GM18858 (cell line): ENCODE measurements around the gene COX7A1.
A peak's percentile ranks its signal among the peaks of the same experiment; 100 is the strongest.
"Not testable (repeated sequence)": the region's sequence is repeated elsewhere in the genome, so short reads cannot be mapped to it uniquely, and the experiment has no call there.

ENCODE experiments used
- ATAC-seq: cut with Tn5 transposase; IDR thresholded peaks from one replicate; pipeline ENCODE4 v1.9.1; 2021; ENCODE audit not compliant: unreplicated experiment

Gene COX7A1

GRCh38 chr19:36142046-36142445, 10.2 kb downstream of the COX7A1 start:
- ATAC-seq = no peak

DNA sequence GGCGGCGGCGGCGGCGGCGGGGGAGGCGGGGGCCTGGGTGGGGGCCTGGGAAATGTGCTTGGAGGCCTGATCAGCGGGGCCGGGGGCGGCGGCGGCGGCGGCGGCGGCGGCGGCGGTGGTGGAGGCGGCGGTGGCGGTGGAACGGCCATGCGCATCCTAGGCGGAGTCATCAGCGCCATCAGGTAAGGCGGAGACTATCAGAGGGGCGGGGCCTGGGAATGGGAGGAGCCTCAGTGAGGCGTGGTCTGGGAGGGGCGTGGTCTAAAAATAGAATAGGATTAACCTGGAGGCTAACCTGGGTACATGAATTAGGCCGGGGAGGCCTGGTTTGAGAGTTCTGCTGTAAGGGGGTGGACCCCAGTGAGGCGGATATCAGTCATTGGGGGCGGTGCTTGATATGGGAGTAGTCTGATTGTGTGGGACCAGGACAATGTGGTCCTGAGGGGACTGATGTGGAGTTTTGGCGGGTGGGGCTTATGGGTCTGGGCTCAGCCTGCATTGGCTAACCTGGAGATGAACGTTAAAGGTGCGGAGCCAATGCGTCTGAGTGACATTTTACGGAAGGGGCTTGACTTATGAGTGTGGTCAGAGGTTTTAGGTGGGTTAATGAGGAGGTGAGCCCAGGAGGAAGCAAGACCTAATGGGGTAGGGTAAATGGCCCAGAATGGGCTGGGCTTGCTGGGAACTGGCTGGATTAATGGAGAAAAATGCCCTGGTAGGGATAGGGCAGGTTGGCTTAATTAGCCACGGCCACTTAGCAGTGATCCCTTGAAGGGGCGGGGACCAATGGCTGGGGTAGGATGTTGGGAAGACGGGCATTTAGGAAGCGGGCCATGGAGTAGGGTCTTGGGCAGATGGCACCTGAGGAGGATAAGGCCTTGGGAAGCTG, 11.0 kb downstream of the COX7A1 start:
- ATAC-seq = no peak

GRCh38 chr19:36140304-36141038, 11.8 kb downstream of the COX7A1 start:
- ATAC-seq = no peak

GRCh38 chr19:36139473-36140303, 12.6 kb downstream of the COX7A1 start, which contains the start of gene CAPNS1:
Gene CAPNS1 (plus strand): TSS chr19:36140066. CDS start chr19:36141012, 946 bp downstream.
- peak; percentile 69 for ATAC-seq

DNA sequence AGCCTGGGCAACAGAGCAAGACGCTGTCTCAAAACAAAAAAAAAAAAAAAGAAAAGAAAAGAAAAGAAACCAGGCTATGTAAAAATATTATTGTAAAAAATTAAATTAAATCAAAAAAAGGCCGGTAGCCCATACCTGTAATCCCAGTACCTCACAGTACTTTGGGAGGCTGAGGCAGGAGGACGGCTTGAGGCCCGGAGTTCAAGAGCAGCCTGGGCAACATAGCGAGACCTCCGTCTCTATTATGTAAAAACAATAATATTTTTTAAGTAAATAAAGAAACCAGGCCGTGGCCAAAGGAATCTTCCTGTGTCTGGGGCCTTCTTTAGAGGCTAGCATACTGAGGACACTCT, 13.2 kb downstream of the COX7A1 start:
- no peak for ATAC-seq

DNA sequence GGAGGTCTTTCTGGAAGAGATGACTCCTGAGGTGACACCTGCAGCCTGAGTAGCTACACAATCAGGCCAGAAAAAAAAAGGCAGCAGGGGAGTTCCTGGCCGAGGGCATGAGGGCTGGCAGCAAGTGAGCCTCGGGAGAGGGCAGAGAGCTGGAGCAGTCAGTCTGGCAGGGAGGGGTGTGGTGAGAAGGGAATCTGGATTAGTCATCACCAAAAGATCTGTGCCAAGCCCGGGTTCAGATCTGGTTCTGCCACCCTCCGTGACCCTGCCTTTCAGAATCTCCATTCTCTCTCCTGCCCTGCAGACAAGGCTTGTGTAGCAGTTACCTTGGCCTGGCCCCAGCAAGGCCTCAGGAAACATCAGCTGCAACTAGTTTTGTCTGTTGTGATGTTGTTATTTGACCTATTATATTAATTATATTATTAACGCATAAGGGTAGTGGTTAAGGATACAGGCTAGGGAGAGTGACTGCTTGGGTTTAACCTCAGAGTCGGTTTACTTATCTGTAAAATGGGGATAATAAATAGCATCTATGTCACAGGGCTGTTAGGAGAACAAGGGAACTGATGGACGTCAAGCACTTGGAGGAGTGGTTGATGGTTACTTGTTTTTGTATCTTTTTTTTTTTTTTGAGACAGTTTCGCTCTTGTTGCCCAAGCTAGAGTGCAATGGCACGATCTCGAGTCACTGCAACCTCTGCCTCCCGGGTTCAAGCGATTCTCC, 15.1 kb downstream of the COX7A1 start:
- ATAC-seq = no peak

- ATAC-seq = not testable (repeated sequence)
Measured at GRCh38 chr19:36134867-36135266, 17.4 kb downstream of the COX7A1 start.

- ATAC-seq = not testable (repeated sequence)
Measured at GRCh38 chr19:36131221-36131620, 21.0 kb downstream of the COX7A1 start.

GRCh38 chr19:36128392-36128736, 23.9 kb downstream of the COX7A1 start:
- no peak for ATAC-seq

- ATAC-seq = no peak
Measured at GRCh38 chr19:36125557-36125956, 26.7 kb downstream of the COX7A1 start.

- no peak for ATAC-seq
Measured at GRCh38 chr19:36121486-36122124, 30.6 kb downstream of the COX7A1 start.

GRCh38 chr19:36120984-36121358, 31.3 kb downstream of the COX7A1 start:
- no peak for ATAC-seq

DNA sequence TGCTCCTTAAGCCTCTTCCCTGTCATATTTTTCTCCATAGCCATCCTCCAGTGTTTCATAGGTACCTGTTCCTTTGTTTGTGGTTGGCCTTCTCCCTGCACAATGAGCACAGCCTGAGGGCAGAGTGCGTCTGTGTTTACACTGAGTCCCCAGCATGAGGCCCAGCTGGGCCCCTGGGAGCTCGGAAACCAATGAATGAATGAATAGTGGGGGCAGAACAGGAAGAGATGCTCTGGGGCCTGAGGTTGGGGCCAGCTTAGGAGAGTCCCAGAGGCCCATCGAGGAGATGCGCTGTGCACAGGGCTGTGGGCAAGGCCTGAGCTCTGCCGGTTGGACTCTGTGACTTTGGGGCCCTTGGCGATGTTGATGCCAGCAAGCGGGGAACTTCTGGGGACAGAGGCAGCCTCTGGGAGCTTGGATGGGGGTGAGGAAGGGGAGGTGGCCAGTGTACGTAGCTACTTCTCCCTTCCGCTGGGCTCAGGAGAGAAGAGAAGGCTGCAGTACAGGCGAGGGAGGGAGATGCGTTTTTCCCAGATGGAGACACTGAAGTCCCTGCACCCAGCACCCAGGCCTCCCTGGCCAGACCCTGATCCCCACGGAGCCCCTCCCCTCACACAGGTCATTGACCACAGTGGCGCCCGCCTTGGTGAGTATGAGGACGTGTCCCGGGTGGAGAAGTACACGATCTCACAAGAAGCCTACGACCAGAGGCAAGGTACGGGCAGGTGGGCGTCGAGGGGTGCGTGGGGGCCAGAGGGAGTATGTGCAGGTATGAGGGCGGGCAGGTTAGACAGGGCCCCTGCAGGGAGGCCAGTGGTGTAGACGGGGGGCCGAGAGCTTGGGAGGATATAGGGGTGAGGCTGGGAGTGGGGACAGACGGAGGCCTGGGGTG, 31.9 kb downstream of the COX7A1 start:
- ATAC-seq = no peak

GRCh38 chr19:36116344-36116637, 36.0 kb downstream of the COX7A1 start:
- no peak for ATAC-seq

- ATAC-seq = peak; percentile 2
Measured at GRCh38 chr19:36115453-36116343, 36.5 kb downstream of the COX7A1 start, which contains the start of gene TBCB. Gene TBCB (plus strand): TSS chr19:36115468. CDS start chr19:36115561, 93 bp downstream.

DNA sequence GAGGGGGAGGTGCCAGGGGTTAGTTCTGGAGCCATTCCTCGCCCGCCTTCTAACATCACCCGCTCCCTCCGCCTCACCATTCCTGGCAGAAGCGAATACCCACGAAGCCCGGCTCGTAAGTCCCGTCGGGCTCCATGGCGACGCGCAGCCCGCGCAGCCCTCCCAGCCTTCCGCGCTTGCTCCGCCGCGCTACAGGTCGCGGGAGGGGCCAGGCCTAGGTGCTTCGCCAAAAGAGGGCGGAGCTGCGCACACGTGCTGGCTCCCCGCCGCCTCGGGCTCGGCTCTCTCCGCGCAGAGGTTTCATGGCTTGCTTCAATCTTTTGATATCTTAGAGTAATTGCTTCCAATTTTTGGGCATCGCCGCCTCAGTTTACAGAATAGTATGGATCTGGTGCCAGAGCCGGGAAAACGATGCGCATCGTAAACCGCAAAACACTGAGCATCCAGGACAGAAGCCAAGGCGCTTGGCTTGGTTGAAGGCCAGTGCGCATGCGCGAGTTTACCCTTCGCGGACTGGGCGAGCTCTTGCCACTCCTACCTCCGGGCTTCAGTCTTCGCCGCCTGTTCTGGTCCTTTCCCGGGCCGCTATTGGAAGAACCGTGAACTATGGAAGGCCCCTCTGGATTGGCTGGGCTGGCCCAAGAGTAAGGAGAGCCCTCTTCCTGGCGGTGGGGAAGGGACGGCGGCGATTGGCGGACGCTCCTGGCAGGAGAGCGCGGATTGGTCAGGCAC, 37.4 kb downstream of the COX7A1 start, which contains the start of gene POLR2I:
POLR2I (minus strand) TSS at position 155 of the 732 bp plus-strand sequence; CDS start at position 136, 19 bp downstream.
- peak; percentile 62 for ATAC-seq

- ATAC-seq = no peak
Measured at GRCh38 chr19:36113894-36114720, 38.1 kb downstream of the COX7A1 start.
